SK-N-SH treated with all-trans-retinoic acid at 6 μM for 48 hours (cell line): ENCODE results near the gene USP12.

ENCODE experiments used
- ATAC-seq: fragments of 200-7000 bp; cut with Tn5 transposase; 3 replicates; pipeline ENCODE4 v1.9.1; 2020; ENCODE audit warnings: mild to moderate bottlenecking, moderate library complexity
- ARNTL ChIP-seq: fragments of 450-650 bp; formaldehyde crosslinking; IDR thresholded peaks from 2 replicates; pipeline ENCODE4 v1.5.0; 2020; ENCODE audit warnings: low read depth, mild to moderate bottlenecking, moderate library complexity, borderline replicate concordance
- BACH2 ChIP-seq: fragments of 250-450 bp; sonication (Bioruptor Pico); IDR thresholded peaks from 2 replicates; pipeline ENCODE4 v1.9.0; 2021; ENCODE audit warnings: mild to moderate bottlenecking, borderline replicate concordance
- CSDC2 ChIP-seq: fragments of 250-450 bp; sonication (Bioruptor Pico); IDR thresholded peaks from 2 replicates; pipeline ENCODE4 v1.5.0; 2020; ENCODE audit warnings: mild to moderate bottlenecking, moderate library complexity
- ESRRG ChIP-seq: fragments of 250-450 bp; sonication (Bioruptor Pico); IDR thresholded peaks from 2 replicates; pipeline ENCODE4 v1.6.1; 2021; ENCODE audit warnings: mild to moderate bottlenecking
- GLIS3 ChIP-seq: fragments of 250-450 bp; sonication (Bioruptor Pico); IDR thresholded peaks from 2 replicates; pipeline ENCODE4 v1.5.0; 2020; ENCODE audit warnings: mild to moderate bottlenecking, moderate library complexity
- ISL1 ChIP-seq: fragments of 250-450 bp; sonication (Bioruptor Pico); IDR thresholded peaks from 2 replicates; pipeline ENCODE4 v2.1.2; 2022; ENCODE audit warnings: mild to moderate bottlenecking, moderate library complexity
- PPARA ChIP-seq: fragments of 250-450 bp; sonication (Bioruptor Pico); IDR thresholded peaks from 2 replicates; pipeline ENCODE4 v1.5.0; 2020; ENCODE audit warnings: mild to moderate bottlenecking, borderline replicate concordance
- RARB ChIP-seq: fragments of 250-450 bp; sonication (Bioruptor Pico); IDR thresholded peaks from 2 replicates; pipeline ENCODE4 v1.8.0; 2021; ENCODE audit warnings: mild to moderate bottlenecking, moderate library complexity
- SNAI2 ChIP-seq: fragments of 250-450 bp; sonication (Bioruptor Pico); IDR thresholded peaks from 2 replicates; pipeline ENCODE4 v1.5.0; 2020; ENCODE audit warnings: mild to moderate bottlenecking, moderate library complexity
- TCF4 ChIP-seq: fragments of 250-450 bp; sonication (Bioruptor Pico); IDR thresholded peaks from 2 replicates; pipeline ENCODE4 v1.8.0; 2021; ENCODE audit warnings: mild to moderate bottlenecking, moderate library complexity, borderline replicate concordance
- TOX ChIP-seq: fragments of 250-450 bp; sonication (Bioruptor Pico); IDR thresholded peaks from 2 replicates; pipeline ENCODE4 v1.8.0; 2021; ENCODE audit warnings: mild to moderate bottlenecking, moderate library complexity, borderline replicate concordance
- ZC3H10 ChIP-seq: fragments of 250-450 bp; sonication (Bioruptor Pico); IDR thresholded peaks from 2 replicates; pipeline ENCODE4 v1.5.1; 2021; ENCODE audit warnings: mild to moderate bottlenecking, moderate library complexity
- ZFP3 ChIP-seq: fragments of 250-450 bp; sonication (Bioruptor Pico); IDR thresholded peaks from 2 replicates; pipeline ENCODE4 v1.5.0; 2020; ENCODE audit warnings: mild to moderate bottlenecking, moderate library complexity
- ZFP30 ChIP-seq: fragments of 450-650 bp; formaldehyde crosslinking; IDR thresholded peaks from 2 replicates; pipeline ENCODE4 v1.5.0; 2022; ENCODE audit warnings: mild to moderate bottlenecking, moderate library complexity
- ZNF565 ChIP-seq: fragments of 450-650 bp; formaldehyde crosslinking; conservative IDR thresholded peaks from 2 replicates; pipeline ENCODE4 v1.5.0; 2020; ENCODE audit warnings: low read depth, mild to moderate bottlenecking, moderate library complexity
- ZNF70 ChIP-seq: fragments of 450-650 bp; formaldehyde crosslinking; IDR thresholded peaks from 2 replicates; pipeline ENCODE4 v1.5.0; 2020; ENCODE audit warnings: mild to moderate bottlenecking, moderate library complexity
- ZNF8 ChIP-seq: fragments of 450-650 bp; formaldehyde crosslinking; IDR thresholded peaks from 2 replicates; pipeline ENCODE4 v1.5.0; 2020; ENCODE audit warnings: mild to moderate bottlenecking, moderate library complexity
- TF ChIP-seq, protein P1 (sequence below): fragments of 250-450 bp; sonication (Bioruptor Pico); IDR thresholded peaks from 2 replicates; pipeline ENCODE4 v1.8.0; 2021; ENCODE audit warnings: low read depth, mild to moderate bottlenecking, moderate library complexity, borderline replicate concordance
- TF ChIP-seq, protein P2 (sequence below): fragments of 250-450 bp; sonication (Bioruptor Pico); IDR thresholded peaks from 2 replicates; pipeline ENCODE4 v1.5.0; 2020; ENCODE audit warnings: mild to moderate bottlenecking, moderate library complexity
- TF ChIP-seq, protein P3 (sequence below): fragments of 250-450 bp; sonication (Bioruptor Pico); IDR thresholded peaks from 2 replicates; pipeline ENCODE4 v1.8.0; 2020; ENCODE audit warnings: mild to moderate bottlenecking, moderate library complexity, borderline replicate concordance
- TF ChIP-seq, protein P4 (sequence below): fragments of 250-450 bp; sonication (Bioruptor Pico); IDR thresholded peaks from 2 replicates; pipeline ENCODE4 v1.5.1; 2021; ENCODE audit warnings: mild to moderate bottlenecking, moderate library complexity

Gene USP12

DNA sequence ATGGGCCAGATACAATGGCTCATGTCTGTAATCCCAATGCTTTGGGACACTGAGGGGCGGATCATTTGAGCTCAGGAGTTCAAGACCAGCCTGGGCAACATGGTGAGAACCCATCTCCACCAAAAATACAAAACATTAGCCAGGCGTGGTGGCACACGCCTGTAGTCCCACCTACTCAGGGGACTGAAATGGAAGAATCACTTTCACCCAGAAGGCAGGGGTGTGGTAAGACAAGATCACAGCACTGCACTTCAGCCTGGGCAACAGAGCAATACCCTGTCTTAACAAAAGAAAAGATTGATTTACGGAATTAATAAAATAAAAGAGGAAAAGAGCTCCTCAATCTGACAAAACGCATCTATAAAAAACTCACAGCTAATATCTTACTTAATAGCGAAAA is 22.7 kb downstream of the USP12 start:
- no peak for TF ChIP-seq ZC3H10 (CRISPR knock-in tag)
- TF ChIP-seq GLIS3 (CRISPR knock-in tag), result no peak
- no peak for TF ChIP-seq ISL1 (CRISPR knock-in tag)
- TF ChIP-seq, protein P1, sequence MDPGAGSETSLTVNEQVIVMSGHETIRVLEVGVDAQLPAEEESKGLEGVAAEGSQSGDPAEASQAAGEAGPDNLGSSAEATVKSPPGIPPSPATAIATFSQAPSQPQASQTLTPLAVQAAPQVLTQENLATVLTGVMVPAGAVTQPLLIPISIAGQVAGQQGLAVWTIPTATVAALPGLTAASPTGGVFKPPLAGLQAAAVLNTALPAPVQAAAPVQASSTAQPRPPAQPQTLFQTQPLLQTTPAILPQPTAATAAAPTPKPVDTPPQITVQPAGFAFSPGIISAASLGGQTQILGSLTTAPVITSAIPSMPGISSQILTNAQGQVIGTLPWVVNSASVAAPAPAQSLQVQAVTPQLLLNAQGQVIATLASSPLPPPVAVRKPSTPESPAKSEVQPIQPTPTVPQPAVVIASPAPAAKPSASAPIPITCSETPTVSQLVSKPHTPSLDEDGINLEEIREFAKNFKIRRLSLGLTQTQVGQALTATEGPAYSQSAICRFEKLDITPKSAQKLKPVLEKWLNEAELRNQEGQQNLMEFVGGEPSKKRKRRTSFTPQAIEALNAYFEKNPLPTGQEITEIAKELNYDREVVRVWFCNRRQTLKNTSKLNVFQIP, result no peak
- no peak for TF ChIP-seq ZFP3
- no peak for TF ChIP-seq TCF4 (CRISPR knock-in tag)
- TF ChIP-seq ARNTL (CRISPR knock-in tag), result no peak
- TF ChIP-seq PPARA (CRISPR knock-in tag), result no peak
- TF ChIP-seq ESRRG (CRISPR knock-in tag), result no peak
- TF ChIP-seq, protein P2, sequence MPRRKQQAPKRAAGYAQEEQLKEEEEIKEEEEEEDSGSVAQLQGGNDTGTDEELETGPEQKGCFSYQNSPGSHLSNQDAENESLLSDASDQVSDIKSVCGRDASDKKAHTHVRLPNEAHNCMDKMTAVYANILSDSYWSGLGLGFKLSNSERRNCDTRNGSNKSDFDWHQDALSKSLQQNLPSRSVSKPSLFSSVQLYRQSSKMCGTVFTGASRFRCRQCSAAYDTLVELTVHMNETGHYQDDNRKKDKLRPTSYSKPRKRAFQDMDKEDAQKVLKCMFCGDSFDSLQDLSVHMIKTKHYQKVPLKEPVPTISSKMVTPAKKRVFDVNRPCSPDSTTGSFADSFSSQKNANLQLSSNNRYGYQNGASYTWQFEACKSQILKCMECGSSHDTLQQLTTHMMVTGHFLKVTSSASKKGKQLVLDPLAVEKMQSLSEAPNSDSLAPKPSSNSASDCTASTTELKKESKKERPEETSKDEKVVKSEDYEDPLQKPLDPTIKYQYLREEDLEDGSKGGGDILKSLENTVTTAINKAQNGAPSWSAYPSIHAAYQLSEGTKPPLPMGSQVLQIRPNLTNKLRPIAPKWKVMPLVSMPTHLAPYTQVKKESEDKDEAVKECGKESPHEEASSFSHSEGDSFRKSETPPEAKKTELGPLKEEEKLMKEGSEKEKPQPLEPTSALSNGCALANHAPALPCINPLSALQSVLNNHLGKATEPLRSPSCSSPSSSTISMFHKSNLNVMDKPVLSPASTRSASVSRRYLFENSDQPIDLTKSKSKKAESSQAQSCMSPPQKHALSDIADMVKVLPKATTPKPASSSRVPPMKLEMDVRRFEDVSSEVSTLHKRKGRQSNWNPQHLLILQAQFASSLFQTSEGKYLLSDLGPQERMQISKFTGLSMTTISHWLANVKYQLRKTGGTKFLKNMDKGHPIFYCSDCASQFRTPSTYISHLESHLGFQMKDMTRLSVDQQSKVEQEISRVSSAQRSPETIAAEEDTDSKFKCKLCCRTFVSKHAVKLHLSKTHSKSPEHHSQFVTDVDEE (CRISPR knock-in tag), result no peak
- TF ChIP-seq, protein P3, sequence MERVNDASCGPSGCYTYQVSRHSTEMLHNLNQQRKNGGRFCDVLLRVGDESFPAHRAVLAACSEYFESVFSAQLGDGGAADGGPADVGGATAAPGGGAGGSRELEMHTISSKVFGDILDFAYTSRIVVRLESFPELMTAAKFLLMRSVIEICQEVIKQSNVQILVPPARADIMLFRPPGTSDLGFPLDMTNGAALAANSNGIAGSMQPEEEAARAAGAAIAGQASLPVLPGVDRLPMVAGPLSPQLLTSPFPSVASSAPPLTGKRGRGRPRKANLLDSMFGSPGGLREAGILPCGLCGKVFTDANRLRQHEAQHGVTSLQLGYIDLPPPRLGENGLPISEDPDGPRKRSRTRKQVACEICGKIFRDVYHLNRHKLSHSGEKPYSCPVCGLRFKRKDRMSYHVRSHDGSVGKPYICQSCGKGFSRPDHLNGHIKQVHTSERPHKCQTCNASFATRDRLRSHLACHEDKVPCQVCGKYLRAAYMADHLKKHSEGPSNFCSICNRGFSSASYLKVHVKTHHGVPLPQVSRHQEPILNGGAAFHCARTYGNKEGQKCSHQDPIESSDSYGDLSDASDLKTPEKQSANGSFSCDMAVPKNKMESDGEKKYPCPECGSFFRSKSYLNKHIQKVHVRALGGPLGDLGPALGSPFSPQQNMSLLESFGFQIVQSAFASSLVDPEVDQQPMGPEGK (CRISPR knock-in tag), result no peak
- TF ChIP-seq CSDC2 (CRISPR knock-in tag), result no peak
- ATAC-seq, result no peak

DNA sequence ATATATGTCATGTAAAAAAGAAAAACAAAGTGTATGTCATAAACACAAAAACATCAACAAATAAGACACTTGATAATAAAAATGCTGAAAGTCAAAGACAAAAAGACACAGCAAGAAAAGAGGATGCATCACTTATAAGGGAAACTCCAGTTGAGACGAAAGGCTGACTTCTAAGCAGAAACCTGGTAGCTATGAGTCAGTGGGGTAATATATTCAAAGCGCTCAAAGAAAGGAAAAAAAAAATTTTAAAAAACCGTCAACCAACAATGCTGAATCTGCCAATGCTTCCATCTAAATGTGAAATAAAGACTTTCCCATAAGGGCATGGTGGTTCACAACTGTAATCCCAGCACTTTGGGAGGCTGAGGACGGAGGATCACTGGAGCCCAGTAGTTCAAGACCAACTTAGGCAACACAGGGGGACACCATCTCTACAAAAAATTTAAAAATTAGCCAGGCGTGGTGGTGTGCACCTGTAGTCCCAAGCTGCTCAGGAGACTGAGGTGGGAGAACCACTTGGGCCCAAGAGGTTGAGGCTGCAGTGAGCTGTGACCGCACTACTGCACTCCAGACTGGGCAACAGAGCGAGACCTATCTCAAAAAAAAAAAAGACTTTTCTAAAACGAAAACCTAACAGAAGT is 24.0 kb downstream of the USP12 start:
- TF ChIP-seq ZNF70 (no peak), CSDC2 (CRISPR knock-in tag) (no peak), PPARA (CRISPR knock-in tag) (no peak), RARB (no peak), GLIS3 (CRISPR knock-in tag) (no peak), ZNF565 (CRISPR knock-in tag) (no peak), ZFP3 (no peak), TCF4 (CRISPR knock-in tag) (no peak), ZNF8 (CRISPR knock-in tag) (no peak), TOX (CRISPR knock-in tag) (no peak), BACH2 (CRISPR knock-in tag) (no peak), ZFP30 (CRISPR knock-in tag) (no peak)
- TF ChIP-seq, protein P3 (CRISPR knock-in tag), result no peak
- TF ChIP-seq, protein P4, sequence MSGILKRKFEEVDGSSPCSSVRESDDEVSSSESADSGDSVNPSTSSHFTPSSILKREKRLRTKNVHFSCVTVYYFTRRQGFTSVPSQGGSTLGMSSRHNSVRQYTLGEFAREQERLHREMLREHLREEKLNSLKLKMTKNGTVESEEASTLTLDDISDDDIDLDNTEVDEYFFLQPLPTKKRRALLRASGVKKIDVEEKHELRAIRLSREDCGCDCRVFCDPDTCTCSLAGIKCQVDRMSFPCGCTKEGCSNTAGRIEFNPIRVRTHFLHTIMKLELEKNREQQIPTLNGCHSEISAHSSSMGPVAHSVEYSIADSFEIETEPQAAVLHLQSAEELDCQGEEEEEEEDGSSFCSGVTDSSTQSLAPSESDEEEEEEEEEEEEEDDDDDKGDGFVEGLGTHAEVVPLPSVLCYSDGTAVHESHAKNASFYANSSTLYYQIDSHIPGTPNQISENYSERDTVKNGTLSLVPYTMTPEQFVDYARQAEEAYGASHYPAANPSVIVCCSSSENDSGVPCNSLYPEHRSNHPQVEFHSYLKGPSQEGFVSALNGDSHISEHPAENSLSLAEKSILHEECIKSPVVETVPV (CRISPR knock-in tag), result no peak
- TF ChIP-seq, all 23 proteins: peak for 0
- peak; percentile 34; the same call in 1 of the 3 replicates for ATAC-seq

DNA sequence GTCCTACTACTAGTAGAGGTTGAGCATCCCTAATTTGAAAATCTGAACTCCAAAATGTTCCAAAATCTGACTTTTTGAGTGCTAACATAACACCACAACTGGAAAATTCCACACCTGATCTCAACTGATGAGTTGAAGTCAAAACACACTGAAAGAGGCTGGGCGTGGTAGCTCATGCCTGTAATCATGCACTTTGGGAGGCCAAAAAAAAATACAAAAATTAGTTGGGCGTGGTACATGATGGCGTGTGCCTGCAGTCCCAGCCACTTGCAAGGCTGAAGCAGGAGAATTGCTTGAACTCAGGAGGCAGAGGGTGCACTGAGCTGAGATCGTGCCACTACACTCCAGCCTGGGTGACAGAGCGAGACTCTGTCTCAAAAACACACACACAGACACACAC is 29.9 kb downstream of the USP12 start:
- no peak for ATAC-seq
- TF ChIP-seq ESRRG (CRISPR knock-in tag) (no peak), RARB (no peak), TOX (CRISPR knock-in tag) (no peak), ISL1 (CRISPR knock-in tag) (no peak), ZC3H10 (CRISPR knock-in tag) (no peak), PPARA (CRISPR knock-in tag) (no peak), SNAI2 (CRISPR knock-in tag) (no peak)
- TF ChIP-seq, protein P4 (CRISPR knock-in tag), result no peak
- TF ChIP-seq, protein P2 (CRISPR knock-in tag), result no peak
